Caco-2 (cell line): ENCODE data around the gene VWA1. TPM values are rescaled to one million over a fixed set of nuclear protein-coding genes. Genes with fewer than 3 reads are reported as not detected.

Experiments used
- BruUV-seq: library from RNA; stranded (reverse); fragments of 400-500 nt; replicated peaks from 2 replicates; lab custom pipeline; 2021; lab: Mats Ljungman, UMichigan
- CTCF ChIA-PET: fragments of 300-600 bp; sonication (Branson Sonifier 250); formaldehyde crosslinking; loops from one replicate; lab custom pipeline; 2022; ENCODE audit warnings: antibody characterized with exemption; lab: Charles Lee
- POLR2A ChIA-PET: fragments of 300-600 bp; sonication (Branson Sonifier 250); formaldehyde crosslinking; loops from one replicate; lab custom pipeline; 2022; ENCODE audit warnings: antibody characterized with exemption; lab: Charles Lee
- DNase-seq, 2 experiments: peaks; one replicate each; pipeline versions ENCODE4 v3.0.0 to v3.0.0-alpha.2; 2020 to 2022
- H3K27me3 ChIP-seq: replicated peaks from 2 replicates; pipeline ENCODE4 v1.6.0; 2011; ENCODE audit warnings: low read length; ENCODE audit not compliant: control insufficient read depth, insufficient read depth
- H3K36me3 ChIP-seq: 2 replicates; pipeline ENCODE4 v1.5.1; 2011; ENCODE audit warnings: low read length; ENCODE audit not compliant: control insufficient read depth, insufficient read depth
- H3K4me1 ChIP-seq: fragments of 250-450 bp; sonication (Bioruptor Pico); 2 replicates; pipeline ENCODE4 v1.5.1; 2020; ENCODE audit warnings: mild to moderate bottlenecking
- H3K4me3 ChIP-seq: 2 replicates; pipeline ENCODE4 v1.5.1; 2011; ENCODE audit warnings: low read depth, mild to moderate bottlenecking, control low read depth, low read length
- H3K9me3 ChIP-seq: fragments of 250-450 bp; sonication (Bioruptor Pico); 2 replicates; pipeline ENCODE4 v1.5.1; 2020; ENCODE audit warnings: mild to moderate bottlenecking, moderate library complexity
- H3K27ac Mint-ChIP-seq: one replicate; pipeline ENCODE4 v1.8.0; 2022; ENCODE audit warnings: mixed read lengths; ENCODE audit not compliant: unreplicated experiment
- H3K27me3 Mint-ChIP-seq: one replicate; pipeline ENCODE4 v1.8.0; 2022; ENCODE audit warnings: mixed read lengths; ENCODE audit not compliant: insufficient read depth, unreplicated experiment
- H3K36me3 Mint-ChIP-seq: one replicate; pipeline ENCODE4 v1.8.0; 2022; ENCODE audit warnings: mild to moderate bottlenecking, mixed read lengths; ENCODE audit not compliant: insufficient read depth, unreplicated experiment
- H3K4me1 Mint-ChIP-seq: one replicate; pipeline ENCODE4 v1.8.0; 2022; ENCODE audit warnings: low read depth, mixed read lengths; ENCODE audit not compliant: unreplicated experiment
- H3K4me3 Mint-ChIP-seq: one replicate; pipeline ENCODE4 v1.8.0; 2022; ENCODE audit warnings: mild to moderate bottlenecking, moderate library complexity, mixed read lengths; ENCODE audit not compliant: unreplicated experiment
- H3K9me3 Mint-ChIP-seq: one replicate; pipeline ENCODE4 v1.8.0; 2022; ENCODE audit warnings: mixed read lengths; ENCODE audit not compliant: unreplicated experiment
- CTCF ChIP-seq, 2 experiments: fragments of 200-600 bp in 1 of 2; IDR thresholded peaks; 1 replicate in 1 of 2; 2 replicates in 1 of 2; pipeline versions ENCODE4 v1.5.1 to v1.8.0; 2011 to 2022; ENCODE audit warnings: antibody characterized with exemption in 1 of 2, control low read depth in 1 of 2, inconsistent platforms in 1 of 2, low read depth in 1 of 2, low read length in 1 of 2, mild to moderate bottlenecking in 1 of 2, moderate library complexity in 1 of 2; ENCODE audit not compliant: insufficient read depth in 1 of 2, severe bottlenecking in 1 of 2, unreplicated experiment in 1 of 2
- intact Hi-C: fragments of 100-400 bp; cut with micrococcal nuclease; formaldehyde crosslinking; loops from one replicate; pipeline ENCODE4 v1.10.0; 2022; ENCODE audit not compliant: unreplicated experiment
- total RNA-seq: library from RNA; stranded (reverse); gene quantifications from 2 replicates; pipeline ENCODE4 v1.2.3, GENCODE V29; 2022

The VWA1 gene
- total RNA-seq, 1 experiment from 2014 or later = 74.7 TPM

- no TSS peak for BruUV-seq
- Mint-ChIP-seq H3K36me3 (peaks cover 88% of the 10 kb centered on the region), H3K9me3 (no peaks in the 10 kb centered on the region), H3K27ac (no peak overlapping the region), H3K27me3 (no peaks in the 10 kb centered on the region), H3K4me1 (no peaks in the 10 kb centered on the region), H3K4me3 (no peak overlapping the region)
- Histone ChIP-seq H3K4me3 (no peak overlapping the region), H3K4me1 (no peaks in the 10 kb centered on the region), H3K36me3 (peaks cover 4% of the 10 kb centered on the region), H3K9me3 (no peaks in the 10 kb centered on the region), H3K27me3 (no peaks in the 10 kb centered on the region)
- CTCF ChIA-PET = no interaction called here
- POLR2A ChIA-PET = no interaction called here
- TF ChIP-seq CTCF (IDR thresholded peaks at IDR 0.05; ENCODE audit: insufficient read depth in 1 of 2, low read depth in 1 of 2, low read length in 1 of 2, severe bottlenecking in 1 of 2, unreplicated experiment in 1 of 2) = no peak
- intact Hi-C loops = no loop called here
- DNase-seq = no peak
Observed at GRCh38 chr1:1489231-1489630, 53.7 kb downstream of the VWA1 start.

- Mint-ChIP-seq H3K27ac (no peak overlapping the region), H3K9me3 (no peaks in the 10 kb centered on the region), H3K27me3 (no peaks in the 10 kb centered on the region), H3K4me1 (no peaks in the 10 kb centered on the region), H3K4me3 (no peak overlapping the region), H3K36me3 (peaks cover 87% of the 10 kb centered on the region)
- Histone ChIP-seq H3K27me3 (no peaks in the 10 kb centered on the region), H3K36me3 (peaks cover 4% of the 10 kb centered on the region), H3K9me3 (no peaks in the 10 kb centered on the region), H3K4me3 (no peak overlapping the region), H3K4me1 (no peaks in the 10 kb centered on the region)
- no peak for TF ChIP-seq CTCF (IDR thresholded peaks at IDR 0.05; ENCODE audit: insufficient read depth in 1 of 2, low read depth in 1 of 2, low read length in 1 of 2, severe bottlenecking in 1 of 2, unreplicated experiment in 1 of 2)
- intact Hi-C loops = no loop called here
- no TSS peak for BruUV-seq
- CTCF ChIA-PET = no interaction called here
- POLR2A ChIA-PET = no interaction called here
- DNase-seq = no peak
Observed at GRCh38 chr1:1489861-1490260, 54.4 kb downstream of the VWA1 start.

- no TSS peak for BruUV-seq
- Histone ChIP-seq H3K4me1 (no peaks in the 10 kb centered on the region), H3K4me3 (no peak overlapping the region), H3K36me3 (peaks cover 4% of the 10 kb centered on the region), H3K9me3 (no peaks in the 10 kb centered on the region), H3K27me3 (no peaks in the 10 kb centered on the region)
- no peak overlapping the region for H3K27ac Mint-ChIP-seq
- H3K36me3 Mint-ChIP-seq = peaks cover 87% of the 10 kb centered on the region
- ChIA-PET POLR2A (no interaction called here), CTCF (interaction anchor here (1.1 kb wide), 1 partner anchor 14 kb away, joined by 5 read pairs; no protein-coding TSS in a partner anchor)
- intact Hi-C loops = no loop called here
- no peak for TF ChIP-seq CTCF (IDR thresholded peaks at IDR 0.05; ENCODE audit: insufficient read depth in 1 of 2, low read depth in 1 of 2, low read length in 1 of 2, severe bottlenecking in 1 of 2, unreplicated experiment in 1 of 2)
- H3K9me3 Mint-ChIP-seq = no peaks in the 10 kb centered on the region
- DNase-seq = no peak
- H3K4me1 Mint-ChIP-seq = no peaks in the 10 kb centered on the region
- no peaks in the 10 kb centered on the region for H3K27me3 Mint-ChIP-seq
- H3K4me3 Mint-ChIP-seq = no peak overlapping the region
Observed at GRCh38 chr1:1490633-1491230, 55.2 kb downstream of the VWA1 start.
